Stimulated activated CD8-positive, alpha-beta memory T cell treated with anti-CD3 and anti-CD28 coated beads, Interleukin-12 subunit alpha, Interleukin-12 subunit beta, amount 100 ng/mL, for 4 hours (primary cell): ENCODE measurements around the gene CYP2F1.
A peak's percentile ranks its signal among the peaks of the same experiment; 100 is the strongest.
"Not testable (repeated sequence)": the region's sequence is repeated elsewhere in the genome, so short reads cannot be mapped to it uniquely, and the experiment has no call there.

Source experiments
- DNase-seq: peaks from one replicate; pipeline ENCODE4 v3.0.0-alpha.2; 2020; ENCODE audit warnings: low read depth

CYP2F1 gene

DNA sequence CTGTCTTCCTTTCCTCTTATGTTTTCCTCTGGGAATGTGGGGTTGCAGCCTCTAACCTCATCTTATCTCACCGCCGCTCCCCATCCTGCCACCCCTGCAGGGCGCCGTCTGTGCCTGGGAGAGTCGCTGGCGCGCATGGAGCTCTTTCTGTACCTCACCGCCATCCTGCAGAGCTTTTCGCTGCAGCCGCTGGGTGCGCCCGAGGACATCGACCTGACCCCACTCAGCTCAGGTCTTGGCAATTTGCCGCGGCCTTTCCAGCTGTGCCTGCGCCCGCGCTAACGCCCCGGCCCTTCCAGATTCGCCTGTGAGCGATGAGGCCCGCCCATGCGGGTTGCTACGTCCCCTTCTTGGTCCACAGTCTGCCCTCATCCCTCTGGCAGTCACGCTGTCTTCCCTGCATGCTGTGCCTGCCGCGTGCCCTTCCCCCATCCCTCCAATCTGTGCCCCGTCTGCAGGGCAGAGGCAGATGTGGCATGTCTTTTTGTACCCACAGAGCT is 13.6 kb downstream of the CYP2F1 start:
- DNase-seq = peak; percentile 50

DNA sequence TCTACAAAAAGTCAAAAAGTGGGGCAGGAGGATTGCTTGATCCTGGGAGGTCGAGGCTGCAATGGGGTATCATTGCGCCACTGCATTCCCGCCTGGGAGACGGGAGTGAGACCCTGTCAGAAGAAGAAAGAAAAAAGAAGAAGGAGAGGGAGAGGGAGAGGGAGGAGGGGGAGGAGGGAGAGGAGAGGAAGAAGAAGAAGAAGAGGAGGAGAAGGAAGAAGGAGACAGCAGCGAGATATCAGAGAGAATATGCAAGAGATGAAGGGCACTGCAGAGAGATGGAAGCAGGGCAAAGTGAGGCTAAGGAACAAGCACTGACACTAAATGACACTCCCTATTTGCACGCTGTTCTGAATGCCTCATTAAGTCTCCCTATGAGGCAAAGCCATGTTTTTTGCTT is 14.5 kb downstream of the CYP2F1 start:
- DNase-seq = no peak

DNA sequence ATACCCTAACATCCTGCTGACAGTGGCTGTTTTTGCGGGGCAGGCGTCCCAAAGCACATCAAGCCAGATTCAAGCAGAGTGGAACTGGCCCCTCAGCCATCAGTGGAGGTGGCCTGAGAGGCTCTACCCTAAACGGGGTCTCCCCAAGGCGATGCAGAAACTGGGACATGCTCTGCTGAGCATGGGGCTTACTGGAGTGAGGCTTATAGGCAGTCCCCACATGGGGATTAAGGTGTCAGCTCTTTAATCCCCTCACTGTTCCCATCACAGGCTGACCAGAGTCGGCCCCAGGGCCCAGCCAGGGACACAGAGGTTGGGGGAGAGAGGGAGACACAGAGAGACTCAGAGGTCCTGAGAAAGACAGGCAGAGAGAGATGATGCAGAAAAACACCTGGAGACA is 17.0 kb downstream of the CYP2F1 start:
- no peak for DNase-seq

DNA sequence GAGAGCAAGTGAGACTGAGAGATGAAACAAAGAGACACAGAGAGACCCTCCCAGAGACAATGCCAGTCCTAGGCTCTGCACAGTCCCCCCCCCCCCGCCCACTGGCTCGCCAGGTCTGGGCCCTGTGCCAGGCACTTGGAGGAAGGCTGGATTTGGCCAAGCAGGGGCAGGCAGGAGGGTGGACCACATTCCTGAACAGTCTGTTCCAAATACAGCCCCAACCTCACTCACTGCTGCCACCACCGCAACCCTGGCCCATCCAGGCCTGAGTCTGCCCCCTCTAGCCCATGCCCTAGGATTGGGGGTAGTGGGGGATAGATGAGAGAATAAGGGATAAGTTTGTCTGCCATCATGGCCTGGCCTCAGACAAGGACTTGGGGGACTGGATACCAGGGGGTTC is 19.0 kb downstream of the CYP2F1 start:
- no peak for DNase-seq

DNA sequence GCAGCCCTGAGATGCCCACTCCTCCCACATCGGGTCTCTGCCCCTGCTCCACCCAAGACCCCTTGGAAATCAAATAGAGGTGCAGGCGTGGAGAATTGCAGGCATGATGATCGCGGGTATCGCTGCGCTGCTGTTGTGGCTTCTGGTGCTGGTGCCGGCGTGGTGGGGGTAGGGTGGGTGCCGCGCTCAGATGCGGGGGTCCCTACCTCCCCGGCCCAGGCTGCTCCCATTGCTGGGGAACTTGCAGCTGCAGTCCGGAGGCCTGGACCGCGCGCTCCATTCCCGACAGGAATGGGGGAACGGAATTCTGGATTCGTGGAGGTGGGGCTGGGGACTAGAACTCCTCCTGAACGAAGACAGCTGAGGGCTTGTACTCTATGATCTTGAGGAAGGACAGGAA is 20.4 kb downstream of the CYP2F1 start:
- DNase-seq = no peak

DNA sequence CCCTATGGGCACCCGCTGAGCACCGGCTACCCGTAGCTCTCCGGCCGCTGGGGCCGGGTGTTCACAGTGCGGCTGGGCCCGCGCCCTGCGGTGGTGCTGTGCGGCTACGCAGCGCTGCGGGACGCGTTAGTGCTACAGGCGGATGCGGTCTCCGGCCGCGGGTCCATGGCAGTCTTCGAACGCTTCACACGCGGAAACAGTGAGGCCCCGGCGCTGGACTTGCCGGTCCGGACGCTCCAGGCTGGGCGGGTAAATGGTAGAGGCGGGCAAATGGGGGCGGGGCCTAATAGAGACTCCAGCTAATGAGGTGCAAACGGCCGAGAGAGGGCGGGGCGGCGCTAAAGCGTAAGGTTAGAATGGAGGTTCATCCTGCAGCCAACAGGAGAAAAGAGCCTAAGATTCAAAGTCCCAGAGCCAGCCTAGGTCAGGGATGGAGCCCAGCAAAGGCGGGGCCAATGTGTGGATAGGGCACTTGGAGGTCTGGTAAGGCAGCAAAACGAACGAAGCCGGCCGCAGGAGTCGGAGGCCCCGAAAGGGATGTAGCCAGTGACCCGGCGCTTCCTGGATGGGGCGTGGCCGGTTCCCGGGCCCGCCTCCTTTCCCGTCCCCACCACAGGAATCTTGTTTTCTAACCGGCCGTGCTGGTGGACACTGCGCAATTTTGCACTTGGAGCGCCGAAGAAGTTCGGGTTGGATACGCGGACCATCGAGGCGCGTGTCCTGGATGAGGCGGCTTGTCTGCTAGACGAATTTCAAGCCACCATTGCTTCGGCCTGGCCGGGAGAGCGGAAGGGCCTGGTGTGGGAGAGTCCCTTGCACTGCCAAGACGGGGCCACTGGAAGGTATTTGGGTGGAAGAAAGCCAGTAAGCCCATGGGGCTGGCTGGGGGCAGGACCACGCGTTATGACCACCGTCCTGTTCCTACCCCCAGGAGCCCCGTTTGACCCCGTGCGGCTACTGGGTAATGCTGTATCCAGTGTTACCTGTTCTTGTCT is 21.5 kb downstream of the CYP2F1 start:
- DNase-seq = not testable (repeated sequence)

DNA sequence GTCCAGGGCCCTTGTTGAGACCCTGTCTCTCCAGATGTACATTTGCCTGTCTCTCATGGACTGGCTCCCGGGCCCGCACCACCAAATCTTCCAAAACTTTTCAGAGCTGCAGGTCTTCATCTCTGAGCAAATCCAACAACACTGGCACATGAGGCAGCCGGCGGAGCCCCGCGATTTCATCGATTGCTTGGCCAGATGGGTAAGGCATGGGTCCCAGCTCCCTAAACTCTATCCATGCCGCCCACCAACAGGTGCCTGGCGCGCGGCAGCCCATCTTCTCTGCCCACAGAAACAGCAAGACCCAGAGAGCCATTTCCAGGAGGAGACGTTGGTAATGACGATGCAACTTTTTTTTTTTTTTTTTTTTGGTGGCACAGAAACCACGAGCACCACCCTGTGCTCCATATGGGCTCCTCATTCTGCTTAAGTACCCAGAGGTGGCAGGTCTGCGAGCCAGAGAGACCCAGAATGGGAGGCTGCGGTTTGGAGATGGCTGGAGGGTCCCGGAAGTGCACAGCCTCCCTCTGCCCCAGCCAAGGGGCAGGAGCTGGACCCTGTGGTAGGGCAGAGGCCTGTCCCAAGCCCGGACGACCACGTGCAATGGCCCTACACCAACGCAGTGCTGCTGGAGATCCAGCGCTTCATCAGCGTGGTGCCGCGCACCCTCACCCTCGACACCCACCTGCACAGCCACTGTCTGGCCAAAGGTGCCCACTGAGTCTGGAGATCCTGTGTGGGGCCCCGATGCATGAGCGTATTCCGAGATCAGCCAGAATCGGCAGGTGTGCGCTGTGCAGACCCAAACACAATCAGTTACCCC is 22.6 kb downstream of the CYP2F1 start:
- no peak for DNase-seq

DNA sequence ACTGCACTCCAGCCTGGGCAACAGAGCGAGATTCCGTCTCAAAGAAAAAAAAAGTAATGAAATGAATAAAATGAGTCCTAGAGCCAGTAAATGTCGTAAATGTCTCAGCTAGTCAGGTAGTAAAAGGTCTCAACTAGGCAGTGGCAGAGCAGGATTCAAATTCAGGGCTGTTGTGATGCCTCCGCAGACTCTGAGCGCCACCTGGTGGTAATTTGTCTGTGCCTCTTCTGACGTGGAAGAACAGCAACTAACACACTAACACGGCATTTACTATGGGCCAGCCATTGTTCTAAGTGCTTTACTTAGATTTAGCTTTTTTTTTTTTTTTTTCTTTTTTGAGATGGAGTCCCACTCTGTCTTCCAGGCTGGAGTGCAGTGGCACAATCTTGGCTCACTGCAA is 30.2 kb downstream of the CYP2F1 start:
- peak; percentile 61 for DNase-seq

DNA sequence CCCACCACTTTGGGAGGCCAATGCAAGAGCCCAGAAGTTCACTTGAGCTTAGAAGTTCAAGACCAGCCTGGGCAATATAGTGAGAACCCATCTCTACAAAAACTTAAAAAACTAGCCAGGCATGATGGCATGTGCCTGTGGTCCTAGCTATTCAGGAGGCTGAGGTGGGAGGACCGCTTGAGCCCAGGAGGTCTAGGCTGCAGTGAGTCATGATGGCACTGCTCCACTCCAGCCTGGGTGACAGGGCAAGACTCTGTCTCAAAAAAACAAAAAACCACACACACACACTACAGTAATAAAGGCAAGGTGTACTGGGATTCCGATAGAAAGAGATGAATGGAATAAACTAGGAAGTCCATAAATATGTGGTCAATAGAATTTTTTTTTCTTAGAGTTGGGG is 35.6 kb downstream of the CYP2F1 start:
- DNase-seq = no peak

DNA sequence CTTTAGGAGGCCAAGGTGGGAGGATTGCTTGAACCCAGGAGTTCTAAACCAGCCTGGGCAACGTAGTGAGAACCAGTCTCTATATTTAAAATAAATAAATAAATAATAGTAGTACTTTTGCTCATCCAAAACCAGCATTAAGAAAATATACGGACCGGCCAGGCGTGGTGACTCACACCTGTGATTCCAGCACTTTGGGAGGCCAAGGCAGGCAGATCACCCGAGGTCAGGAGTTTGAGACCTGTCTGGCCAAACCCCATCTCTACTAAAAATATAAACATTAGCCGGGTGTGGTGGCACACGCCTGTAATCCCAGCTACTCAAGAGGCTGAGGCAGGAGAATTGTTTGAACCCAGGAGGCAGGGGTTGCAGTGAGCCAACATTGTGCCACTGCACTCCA is 36.8 kb downstream of the CYP2F1 start:
- DNase-seq = not testable (repeated sequence)

DNA sequence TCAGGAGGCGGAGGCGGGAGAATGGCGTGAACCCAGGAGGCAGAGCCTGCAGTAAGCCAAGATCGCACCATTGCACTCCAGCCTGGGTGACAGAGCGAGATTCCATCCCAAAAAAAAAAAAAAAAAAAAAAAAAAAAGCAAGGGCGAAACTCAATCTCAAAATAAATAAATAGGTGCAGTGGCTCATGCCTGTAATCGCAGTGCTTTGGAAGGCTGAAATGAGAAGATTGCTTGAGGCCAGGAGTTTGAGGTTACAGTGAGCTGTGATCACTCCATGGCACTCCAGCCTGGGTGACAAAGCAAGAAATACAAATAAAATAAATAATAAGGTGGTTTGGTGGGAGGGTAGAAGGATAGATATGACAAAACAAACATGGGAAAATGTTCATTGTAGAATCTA is 39.8 kb downstream of the CYP2F1 start:
- DNase-seq = no peak

DNA sequence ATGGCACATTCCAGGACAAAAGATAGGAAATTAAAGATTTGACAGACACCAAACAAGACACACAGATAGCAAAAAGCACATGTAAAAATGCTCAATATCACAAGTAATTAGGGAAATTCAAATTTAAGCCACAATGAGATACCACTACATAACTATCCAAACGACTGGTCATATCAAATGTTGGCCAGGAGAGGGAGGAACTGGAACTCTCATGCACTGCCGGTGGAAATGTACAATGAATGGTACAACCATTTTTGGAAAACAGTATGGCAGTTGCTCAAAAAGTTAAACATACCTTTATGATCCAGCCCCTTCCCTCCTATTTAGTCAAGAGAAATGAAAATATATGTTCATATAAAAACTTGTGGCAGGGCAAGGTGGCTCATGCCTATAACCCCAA is 42.0 kb downstream of the CYP2F1 start:
- no peak for DNase-seq

DNA sequence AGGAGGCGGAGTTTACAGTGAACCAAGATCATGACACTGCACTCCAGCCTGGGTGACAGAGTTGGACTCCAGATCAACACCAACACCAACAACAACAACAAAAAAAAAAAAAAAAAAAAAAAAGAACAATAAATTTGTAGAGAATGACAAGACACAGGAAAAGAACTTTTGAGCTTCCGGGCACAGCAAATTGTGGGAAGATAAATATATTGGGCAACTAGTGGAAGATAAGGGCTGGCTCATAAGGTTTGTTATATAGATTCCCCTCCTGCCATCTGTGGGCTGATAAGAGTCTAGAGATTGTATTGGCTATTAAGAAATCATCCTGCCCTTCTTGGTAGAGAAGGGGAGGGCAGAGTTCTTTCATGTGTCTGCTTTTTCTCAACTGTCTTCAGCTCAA is 45.6 kb downstream of the CYP2F1 start:
- DNase-seq = no peak

DNA sequence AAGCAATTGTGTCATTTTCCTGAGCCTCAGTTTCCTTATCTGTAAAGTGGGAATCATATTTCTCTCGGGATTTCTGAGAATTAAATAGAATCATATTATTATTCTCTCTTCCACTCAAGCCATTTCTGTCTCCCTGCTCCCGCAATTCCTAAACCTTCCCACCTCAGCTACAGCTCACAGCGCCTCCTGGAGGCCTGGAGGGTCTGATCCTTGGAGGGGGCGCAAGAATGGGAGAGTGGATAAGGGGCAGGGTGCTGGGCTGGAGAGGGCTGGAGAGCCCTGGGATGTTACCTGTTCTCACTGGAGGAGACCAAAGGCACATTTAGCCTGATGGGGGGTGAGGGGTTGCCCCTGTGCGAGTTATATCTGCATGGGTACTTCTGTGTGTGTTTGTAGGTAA is 47.7 kb downstream of the CYP2F1 start:
- DNase-seq = no peak

DNA sequence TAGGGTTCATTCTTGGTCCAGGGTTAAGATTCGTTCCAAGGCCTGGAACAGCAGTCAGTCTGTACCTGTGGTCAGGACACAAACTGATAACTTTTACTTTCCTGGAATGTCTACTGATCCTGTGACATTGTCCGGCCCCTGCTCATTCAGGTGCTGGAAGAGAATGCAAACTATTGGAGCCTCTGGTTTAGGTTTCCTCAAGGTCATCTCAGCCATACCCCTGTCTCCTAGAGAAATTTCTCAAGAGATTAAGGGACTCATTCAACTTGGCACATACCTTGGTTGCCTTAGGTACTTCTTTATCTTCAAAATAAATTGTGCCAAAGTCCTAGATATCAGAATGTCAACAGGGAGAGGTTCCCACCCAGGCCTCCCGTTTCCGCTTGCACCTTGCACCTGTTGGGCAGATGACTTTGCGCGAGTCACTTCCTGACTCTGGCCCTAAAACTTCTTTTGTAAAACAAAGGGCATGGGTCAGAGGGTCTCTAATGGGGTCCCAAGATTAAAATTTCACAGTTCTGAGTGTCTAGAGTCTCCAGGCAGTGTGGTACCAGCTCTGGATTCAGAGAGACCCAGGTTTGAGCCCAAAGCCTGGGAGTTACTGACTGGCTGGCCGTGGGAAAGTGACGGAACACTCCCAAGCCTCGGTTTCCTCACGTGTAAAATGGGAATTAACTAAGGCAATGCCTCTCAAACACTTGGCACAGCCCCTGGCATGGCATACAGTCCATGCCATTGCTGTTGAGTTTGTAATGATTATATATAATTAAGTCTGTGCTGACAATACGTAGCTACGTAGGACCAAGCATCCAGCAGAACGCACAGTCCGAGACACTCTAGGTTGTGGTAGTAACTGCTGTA is 52.9 kb downstream of the CYP2F1 start:
- DNase-seq = no peak

DNA sequence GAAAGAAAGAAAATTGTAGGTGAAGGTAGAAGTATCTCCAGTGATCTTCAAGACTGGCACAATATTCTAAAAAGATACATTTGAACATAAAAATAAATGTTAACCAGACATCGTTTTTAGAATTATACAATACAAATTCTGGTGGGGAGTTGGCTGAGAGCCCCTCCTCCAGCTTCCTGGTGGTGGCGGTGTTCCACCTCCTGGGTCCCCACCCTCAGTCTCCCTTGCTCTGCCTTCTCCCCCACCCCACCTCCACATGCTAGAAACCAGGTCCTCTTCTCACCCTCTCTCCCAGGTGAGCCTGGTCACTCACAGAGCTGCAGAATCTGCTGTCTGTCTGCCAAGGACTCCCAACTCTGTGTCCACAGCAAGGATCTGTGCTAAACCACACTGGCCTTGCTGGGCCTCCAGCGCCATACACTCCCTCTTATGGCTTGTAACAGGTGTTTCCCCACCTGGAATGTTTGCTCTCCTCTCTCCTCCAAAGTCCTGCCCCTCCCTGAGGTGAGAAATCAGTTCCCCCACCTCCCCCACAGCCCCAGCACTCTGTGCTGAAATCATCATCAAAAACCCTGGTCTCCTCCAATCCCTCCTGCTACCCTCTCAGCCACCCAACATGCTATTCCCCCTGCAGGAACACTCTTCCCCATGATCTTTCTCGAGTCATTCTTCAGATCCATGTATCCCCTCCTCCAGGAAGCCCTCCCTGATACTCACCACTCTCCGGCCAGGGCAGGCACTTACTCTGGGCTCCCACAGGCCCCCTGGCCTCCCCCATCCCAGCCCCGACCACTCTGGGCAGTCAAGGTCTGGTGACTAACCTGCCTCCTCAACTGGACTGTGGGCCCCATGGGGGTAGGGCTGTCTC is 58.3 kb downstream of the CYP2F1 start:
- DNase-seq = no peak

DNA sequence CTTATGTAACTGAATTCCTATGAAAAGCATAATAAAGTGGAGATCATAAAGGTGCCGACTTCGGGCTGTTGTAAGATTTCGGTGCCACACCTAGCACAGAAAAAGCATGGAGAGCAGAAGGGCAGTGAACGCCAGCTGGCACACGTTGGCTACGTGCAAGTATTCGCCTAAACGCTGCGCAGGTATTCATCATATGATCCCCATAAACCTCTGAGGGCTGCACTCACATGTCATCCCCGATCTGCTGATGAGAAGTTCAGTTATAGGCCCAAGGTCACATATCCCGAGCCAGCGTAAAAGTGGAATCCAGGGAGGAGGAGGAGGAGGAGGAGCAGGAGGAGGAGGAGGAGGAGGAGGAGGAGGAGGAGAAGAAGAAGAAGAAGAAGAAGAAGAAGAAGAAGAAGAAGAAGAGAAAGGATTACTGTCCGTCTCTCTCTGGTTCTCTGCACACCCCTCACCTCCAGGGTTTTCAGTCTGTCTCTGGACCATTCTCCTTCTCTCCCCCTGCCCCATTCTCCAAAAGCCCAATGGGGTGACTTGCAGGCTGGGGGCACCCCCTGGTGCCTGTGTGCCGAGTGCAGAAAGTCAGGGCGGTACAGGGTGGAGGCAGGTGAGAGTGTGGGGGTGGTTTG is 60.2 kb downstream of the CYP2F1 start:
- DNase-seq = no peak

DNA sequence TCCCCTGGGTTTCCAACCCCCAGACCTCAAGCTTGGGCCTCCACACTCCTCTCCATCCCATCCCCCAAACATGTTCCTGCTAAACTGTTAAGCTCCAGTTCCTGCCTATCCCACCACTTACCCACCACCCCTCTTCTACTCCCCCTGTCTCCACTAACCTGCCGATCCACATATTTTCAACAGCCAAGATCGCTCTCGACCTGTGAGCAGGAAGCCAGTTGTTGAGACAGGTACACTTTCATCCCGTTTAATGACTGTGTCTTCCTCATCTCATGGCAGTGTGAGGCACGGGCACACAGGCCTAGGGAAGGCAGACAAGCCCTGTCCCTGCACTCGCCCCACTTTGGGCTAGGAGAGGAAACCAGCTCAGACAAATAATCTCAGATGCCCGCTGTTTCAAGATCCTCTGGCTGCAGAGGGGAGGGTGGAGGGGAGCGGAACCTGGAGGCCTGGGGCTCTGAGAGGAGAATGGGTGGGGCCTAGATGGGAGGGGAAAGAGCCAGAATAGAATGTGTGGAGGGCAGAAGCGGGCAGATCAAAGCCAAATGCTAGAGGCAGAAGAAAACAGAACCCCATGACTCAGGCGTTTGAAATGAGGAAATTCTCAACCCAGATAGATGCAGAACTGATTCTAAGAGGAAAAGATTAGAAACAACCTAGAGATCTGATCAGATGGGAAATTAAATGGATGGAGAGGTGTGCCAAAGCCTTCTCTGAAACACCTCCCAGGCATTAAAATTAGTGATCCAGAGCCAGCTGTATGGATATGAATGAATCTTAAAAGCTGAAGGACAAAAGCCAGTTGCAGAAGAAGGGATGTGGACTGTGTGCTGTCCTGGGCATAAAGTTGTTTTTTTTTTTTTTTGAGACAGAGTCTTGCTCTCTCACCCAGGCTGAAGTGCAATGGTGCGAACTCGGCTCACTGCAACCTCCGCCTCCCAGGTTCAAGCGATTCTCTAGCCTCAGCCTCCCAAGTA is 61.9 kb downstream of the CYP2F1 start:
- peak; percentile 7 for DNase-seq
